HCT116 (cell line): ENCODE measurements around the gene SBF2. TPM values are rescaled to one million over a fixed set of nuclear protein-coding genes. Genes with fewer than 3 reads are reported as not detected.

Experiments
- ATAC-seq: fragments of 200-7000 bp; cut with Tn5 transposase; 2 replicates; pipeline ENCODE4 v1.9.1; 2020; ENCODE audit warnings: mild to moderate bottlenecking, moderate library complexity
- BruUV-seq: library from RNA; stranded (reverse); fragments of 400-500 nt; replicated peaks from 2 replicates; lab custom pipeline; 2021; lab: Mats Ljungman, UMichigan
- CTCF ChIA-PET: fragments of 300-600 bp; sonication (Branson Sonifier 250); formaldehyde crosslinking; loops from one replicate; lab custom pipeline; 2021; ENCODE audit warnings: antibody characterized with exemption; lab: Charles Lee
- POLR2A ChIA-PET: fragments of 300-600, 350-600 bp; sonication (Branson Sonifier 250); formaldehyde crosslinking; loops from one replicate; lab custom pipeline; 2021; ENCODE audit warnings: antibody characterized with exemption; lab: Charles Lee
- RAD21 ChIA-PET, 2 experiments: fragments of 300-600 bp; sonication (Branson Sonifier 250); formaldehyde crosslinking; loops; one replicate each; lab custom pipeline; 2023; ENCODE audit warnings: low total read pairs in 2 of 2; ENCODE audit not compliant: uncharacterized antibody in 2 of 2, unreplicated experiment in 2 of 2, low non-redundant PET in 1 of 2; lab: Charles Lee
- DNase-seq: peaks from one replicate; pipeline ENCODE4 v3.0.0-alpha.2; 2010; ENCODE audit warnings: low read depth, low spot score
- H2AFZ ChIP-seq: fragments of 200-600 bp; shearing (Covaris generic), sonication (generic); 2 replicates; pipeline ENCODE4 v1.6.1; 2017; ENCODE audit warnings: low read depth, mixed run types, mixed read lengths, antibody characterized with exemption, low read length; ENCODE audit not compliant: poor library complexity, severe bottlenecking
- H3K27ac ChIP-seq: 2 replicates; pipeline ENCODE4 v1.5.1; 2012; ENCODE audit warnings: low read depth, low read length
- H3K27me3 ChIP-seq: fragments of 200-600 bp; sonication (generic); 2 replicates; pipeline ENCODE4 v1.6.1; 2016; ENCODE audit warnings: mixed run types, low read length, mixed read lengths; ENCODE audit not compliant: insufficient read depth
- H3K36me3 ChIP-seq, 2 experiments: fragments of 200-500 bp in 1 of 2; fragments of 200-600 bp in 1 of 2; sonication (Bioruptor generic) in 1 of 2; sonication (generic) in 1 of 2; 2 replicates each; pipeline versions ENCODE4 v1.5.1 to v1.6.1; 2014 to 2016; ENCODE audit warnings: low read length in 2 of 2, inconsistent platforms in 1 of 2, mixed read lengths in 1 of 2, mixed run types in 1 of 2; ENCODE audit not compliant: insufficient read depth in 2 of 2, control insufficient read depth in 1 of 2
- H3K4me1 ChIP-seq, 2 experiments: fragments of 200-600 bp in 1 of 2; sonication (generic) in 1 of 2; 2 replicates each; pipeline versions ENCODE4 v1.5.1 to v1.6.1; 2012 to 2017; ENCODE audit warnings: low read length in 2 of 2, inconsistent platforms in 1 of 2, mild to moderate bottlenecking in 1 of 2, mixed read lengths in 1 of 2, mixed run types in 1 of 2, moderate library complexity in 1 of 2; ENCODE audit not compliant: insufficient read depth in 2 of 2, control insufficient read depth in 1 of 2
- H3K4me2 ChIP-seq: fragments of 200-600 bp; sonication (generic); 2 replicates; pipeline ENCODE4 v1.6.1; 2017; ENCODE audit warnings: mixed run types, low read length, mixed read lengths
- H3K4me3 ChIP-seq, 2 experiments: fragments of 200-600 bp in 1 of 2; sonication (generic) in 1 of 2; replicated peaks in 1 of 2; 2 replicates each; pipeline ENCODE4 v1.5.1; 2011 to 2016; ENCODE audit warnings: low read length in 2 of 2, control low read depth in 1 of 2, low read depth in 1 of 2, mild to moderate bottlenecking in 1 of 2, mixed read lengths in 1 of 2, mixed run types in 1 of 2
- H3K79me2 ChIP-seq: fragments of 200-600 bp; sonication (generic); 2 replicates; pipeline ENCODE4 v1.6.1; 2017; ENCODE audit warnings: mild to moderate bottlenecking, mixed run types, low read length, moderate library complexity, mixed read lengths; ENCODE audit not compliant: insufficient read depth
- H3K9ac ChIP-seq: fragments of 200-600 bp; sonication (generic); 2 replicates; pipeline ENCODE4 v1.6.1; 2016; ENCODE audit warnings: low read length, mixed read lengths
- H3K9me2 ChIP-seq: fragments of 200-600 bp; sonication (generic), shearing (Covaris generic); 2 replicates; pipeline ENCODE4 v1.6.1; 2017; ENCODE audit warnings: mixed run types, mild to moderate bottlenecking, moderate library complexity; ENCODE audit not compliant: insufficient read depth
- H3K9me3 ChIP-seq, 2 experiments: fragments of 200-500 bp in 1 of 2; fragments of 200-600 bp in 1 of 2; sonication (Bioruptor generic) in 1 of 2; sonication (generic) in 1 of 2; 2 replicates each; pipeline ENCODE4 v1.6.1; 2014 to 2017; ENCODE audit warnings: low read length in 2 of 2, mixed read lengths in 2 of 2, inconsistent platforms in 1 of 2, low read depth in 1 of 2, mild to moderate bottlenecking in 1 of 2, mixed run types in 1 of 2, moderate library complexity in 1 of 2; ENCODE audit not compliant: control insufficient read depth in 1 of 2, insufficient read depth in 1 of 2
- H4K20me1 ChIP-seq: fragments of 200-600 bp; sonication (generic), shearing (Covaris generic); 2 replicates; pipeline ENCODE4 v1.6.1; 2017; ENCODE audit warnings: mixed run types, mild to moderate bottlenecking, moderate library complexity; ENCODE audit not compliant: insufficient read depth
- CTCF ChIP-seq, 3 experiments: fragments of 200-600 bp in 1 of 3; sonication (generic) in 1 of 3; IDR thresholded peaks in 2 of 3; conservative IDR thresholded peaks in 1 of 3; 2 replicates each; pipeline ENCODE4 v1.5.1; 2012 to 2017; ENCODE audit warnings: low read depth in 2 of 3, low read length in 2 of 3, antibody characterized with exemption in 1 of 3, borderline replicate concordance in 1 of 3, control low read depth in 1 of 3, mild to moderate bottlenecking in 1 of 3, mixed read lengths in 1 of 3, mixed run types in 1 of 3, moderate library complexity in 1 of 3; ENCODE audit not compliant: insufficient read depth in 1 of 3
- EGR1 ChIP-seq: IDR thresholded peaks from 2 replicates; pipeline ENCODE4 v1.6.1; 2012; ENCODE audit warnings: low read depth
- EZH2 ChIP-seq: fragments of 200-600 bp; sonication (generic); IDR thresholded peaks from 2 replicates; pipeline ENCODE4 v1.6.1; 2017; ENCODE audit warnings: antibody characterized with exemption, mixed run types
- EZH2phosphoT487 ChIP-seq: fragments of 200-600 bp; IDR thresholded peaks from 2 replicates; pipeline ENCODE4 v1.6.1; 2018; ENCODE audit warnings: antibody characterized with exemption, borderline replicate concordance
- FOSL1 ChIP-seq: IDR thresholded peaks from 2 replicates; pipeline ENCODE4 v1.6.1; 2012; ENCODE audit warnings: low read depth
- JUND ChIP-seq: IDR thresholded peaks from 2 replicates; pipeline ENCODE4 v1.6.1; 2012
- POLR2A ChIP-seq: IDR thresholded peaks from 2 replicates; pipeline ENCODE4 v1.7.0; 2011; ENCODE audit warnings: borderline replicate concordance; ENCODE audit not compliant: insufficient read depth, insufficient read length; ENCODE audit errors: extremely low read depth
- POLR2AphosphoS5 ChIP-seq: IDR thresholded peaks from 2 replicates; pipeline ENCODE4 v1.6.1; 2011; ENCODE audit warnings: mild to moderate bottlenecking, low read depth, low read length, moderate library complexity
- RAD21 ChIP-seq: IDR thresholded peaks from 2 replicates; pipeline ENCODE4 v1.6.1; 2012; ENCODE audit warnings: low read depth, mild to moderate bottlenecking
- TCF7L2 ChIP-seq: IDR thresholded peaks from 2 replicates; pipeline ENCODE4 v1.7.0; 2011; ENCODE audit warnings: borderline replicate concordance, inconsistent platforms; ENCODE audit not compliant: insufficient read depth, insufficient read length; ENCODE audit errors: extremely low read depth
- YY1 ChIP-seq: IDR thresholded peaks from 2 replicates; pipeline ENCODE4 v1.6.1; 2011; ENCODE audit warnings: low read length, low read depth, moderate library complexity, mild to moderate bottlenecking; ENCODE audit not compliant: insufficient replicate concordance; ENCODE audit errors: extremely low read depth
- intact Hi-C: fragments of 100-400 bp; cut with micrococcal nuclease; formaldehyde crosslinking; loops from 2 replicates; pipeline ENCODE4 v1.10.0; 2022
- total RNA-seq: library from RNA; stranded (reverse); gene quantifications from one replicate; pipeline ENCODE4 v1.2.1, GENCODE V29; 2021; ENCODE audit not compliant: unreplicated experiment
- TF ChIP-seq, protein P1 (sequence below): IDR thresholded peaks from 2 replicates; pipeline ENCODE4 v1.6.1; 2012
- TF ChIP-seq, protein P2 (sequence below): IDR thresholded peaks from 2 replicates; pipeline ENCODE4 v1.6.1; 2011; ENCODE audit warnings: mild to moderate bottlenecking, low read length, moderate library complexity; ENCODE audit not compliant: insufficient replicate concordance; ENCODE audit errors: extremely low read depth
- TF ChIP-seq, protein P3 (sequence below): IDR thresholded peaks from 2 replicates; pipeline ENCODE4 v1.6.1; 2012
- TF ChIP-seq, protein P4 (sequence below): IDR thresholded peaks from 2 replicates; pipeline ENCODE4 v1.6.1; 2012; ENCODE audit warnings: low read depth

The SBF2 gene
- total RNA-seq, 1 experiment from 2014 or later: 35.0 TPM

GRCh38 chr11:9953994-9954626 is 339.9 kb downstream of the SBF2 start (continued):
- TF ChIP-seq CTCF (IDR thresholded peaks at IDR 0.05 in 2 of 3, conservative IDR thresholded peaks at IDR 0.05 in 1 of 3; ENCODE audit: borderline replicate concordance in 1 of 3, insufficient read depth in 1 of 3, low read depth in 2 of 3, low read length in 2 of 3): no peak
- no peak for TF ChIP-seq FOSL1
- TF ChIP-seq, all 23 proteins: peak for 0

DNA sequence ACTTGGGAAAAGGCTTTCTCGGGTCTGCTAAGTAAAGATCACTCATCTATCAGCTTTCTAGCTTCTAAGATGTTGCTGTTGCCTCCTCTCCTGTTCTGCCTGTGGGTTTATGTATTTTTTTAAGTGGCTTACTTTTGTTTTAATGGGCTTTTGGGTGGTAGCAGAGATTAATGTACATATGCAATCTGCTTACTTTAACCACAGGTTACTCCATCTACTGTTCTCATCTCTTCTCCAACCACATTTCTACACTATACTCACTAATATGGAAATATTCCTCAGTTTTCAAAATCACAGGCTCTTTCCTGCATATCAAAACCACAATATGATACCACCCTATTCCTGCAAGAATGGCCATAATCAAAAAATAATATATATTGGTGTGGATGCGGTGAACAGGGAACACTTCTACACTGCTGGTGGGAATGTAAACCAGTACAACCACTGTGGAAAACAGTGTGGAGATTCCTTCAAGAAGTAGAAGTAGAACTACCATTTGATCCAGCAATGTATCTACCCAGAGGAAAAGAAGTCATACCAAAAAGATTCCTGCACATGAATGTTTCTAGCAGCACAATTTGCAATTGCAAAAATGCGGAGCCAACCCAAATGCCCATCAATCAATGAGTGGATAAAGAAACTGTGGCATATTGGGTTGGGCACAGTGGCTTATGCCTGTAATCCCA is 341.4 kb downstream of the SBF2 start:
- no peak overlapping the region for H3K4me3 ChIP-seq
- H3K9ac ChIP-seq: no peak overlapping the region
- no peaks in the 10 kb centered on the region for H3K27me3 ChIP-seq
- H4K20me1 ChIP-seq: no peaks in the 10 kb centered on the region
- no peaks in the 10 kb centered on the region for H3K9me3 ChIP-seq
- ATAC-seq: no peak
- H2AFZ ChIP-seq: no peak overlapping the region
- RAD21 ChIA-PET: no interaction called here
- no peaks in the 10 kb centered on the region for H3K36me3 ChIP-seq
- CTCF ChIA-PET: no interaction called here
- no peaks in the 10 kb centered on the region for H3K79me2 ChIP-seq
- BruUV-seq: no TSS peak
- H3K9me2 ChIP-seq: no peaks in the 10 kb centered on the region
- no peak overlapping the region for H3K27ac ChIP-seq
- H3K4me1 ChIP-seq: no peaks in the 10 kb centered on the region
- POLR2A ChIA-PET: no interaction called here
- H3K4me2 ChIP-seq: no peak overlapping the region
- no peak for DNase-seq
- intact Hi-C loops: no loop called here
- TF ChIP-seq EZH2phosphoT487 (no peak), RAD21 (no peak), EZH2 (no peak), POLR2AphosphoS5 (no peak), YY1 (no peak), EGR1 (no peak), POLR2A (no peak), TCF7L2 (no peak), JUND (no peak)
- TF ChIP-seq, protein P1, sequence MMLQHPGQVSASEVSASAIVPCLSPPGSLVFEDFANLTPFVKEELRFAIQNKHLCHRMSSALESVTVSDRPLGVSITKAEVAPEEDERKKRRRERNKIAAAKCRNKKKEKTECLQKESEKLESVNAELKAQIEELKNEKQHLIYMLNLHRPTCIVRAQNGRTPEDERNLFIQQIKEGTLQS: no peak
- TF ChIP-seq, protein P2, sequence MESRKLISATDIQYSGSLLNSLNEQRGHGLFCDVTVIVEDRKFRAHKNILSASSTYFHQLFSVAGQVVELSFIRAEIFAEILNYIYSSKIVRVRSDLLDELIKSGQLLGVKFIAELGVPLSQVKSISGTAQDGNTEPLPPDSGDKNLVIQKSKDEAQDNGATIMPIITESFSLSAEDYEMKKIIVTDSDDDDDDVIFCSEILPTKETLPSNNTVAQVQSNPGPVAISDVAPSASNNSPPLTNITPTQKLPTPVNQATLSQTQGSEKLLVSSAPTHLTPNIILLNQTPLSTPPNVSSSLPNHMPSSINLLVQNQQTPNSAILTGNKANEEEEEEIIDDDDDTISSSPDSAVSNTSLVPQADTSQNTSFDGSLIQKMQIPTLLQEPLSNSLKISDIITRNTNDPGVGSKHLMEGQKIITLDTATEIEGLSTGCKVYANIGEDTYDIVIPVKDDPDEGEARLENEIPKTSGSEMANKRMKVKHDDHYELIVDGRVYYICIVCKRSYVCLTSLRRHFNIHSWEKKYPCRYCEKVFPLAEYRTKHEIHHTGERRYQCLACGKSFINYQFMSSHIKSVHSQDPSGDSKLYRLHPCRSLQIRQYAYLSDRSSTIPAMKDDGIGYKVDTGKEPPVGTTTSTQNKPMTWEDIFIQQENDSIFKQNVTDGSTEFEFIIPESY: no peak
- TF ChIP-seq, protein P3, sequence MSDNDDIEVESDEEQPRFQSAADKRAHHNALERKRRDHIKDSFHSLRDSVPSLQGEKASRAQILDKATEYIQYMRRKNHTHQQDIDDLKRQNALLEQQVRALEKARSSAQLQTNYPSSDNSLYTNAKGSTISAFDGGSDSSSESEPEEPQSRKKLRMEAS: no peak
- TF ChIP-seq, protein P4, sequence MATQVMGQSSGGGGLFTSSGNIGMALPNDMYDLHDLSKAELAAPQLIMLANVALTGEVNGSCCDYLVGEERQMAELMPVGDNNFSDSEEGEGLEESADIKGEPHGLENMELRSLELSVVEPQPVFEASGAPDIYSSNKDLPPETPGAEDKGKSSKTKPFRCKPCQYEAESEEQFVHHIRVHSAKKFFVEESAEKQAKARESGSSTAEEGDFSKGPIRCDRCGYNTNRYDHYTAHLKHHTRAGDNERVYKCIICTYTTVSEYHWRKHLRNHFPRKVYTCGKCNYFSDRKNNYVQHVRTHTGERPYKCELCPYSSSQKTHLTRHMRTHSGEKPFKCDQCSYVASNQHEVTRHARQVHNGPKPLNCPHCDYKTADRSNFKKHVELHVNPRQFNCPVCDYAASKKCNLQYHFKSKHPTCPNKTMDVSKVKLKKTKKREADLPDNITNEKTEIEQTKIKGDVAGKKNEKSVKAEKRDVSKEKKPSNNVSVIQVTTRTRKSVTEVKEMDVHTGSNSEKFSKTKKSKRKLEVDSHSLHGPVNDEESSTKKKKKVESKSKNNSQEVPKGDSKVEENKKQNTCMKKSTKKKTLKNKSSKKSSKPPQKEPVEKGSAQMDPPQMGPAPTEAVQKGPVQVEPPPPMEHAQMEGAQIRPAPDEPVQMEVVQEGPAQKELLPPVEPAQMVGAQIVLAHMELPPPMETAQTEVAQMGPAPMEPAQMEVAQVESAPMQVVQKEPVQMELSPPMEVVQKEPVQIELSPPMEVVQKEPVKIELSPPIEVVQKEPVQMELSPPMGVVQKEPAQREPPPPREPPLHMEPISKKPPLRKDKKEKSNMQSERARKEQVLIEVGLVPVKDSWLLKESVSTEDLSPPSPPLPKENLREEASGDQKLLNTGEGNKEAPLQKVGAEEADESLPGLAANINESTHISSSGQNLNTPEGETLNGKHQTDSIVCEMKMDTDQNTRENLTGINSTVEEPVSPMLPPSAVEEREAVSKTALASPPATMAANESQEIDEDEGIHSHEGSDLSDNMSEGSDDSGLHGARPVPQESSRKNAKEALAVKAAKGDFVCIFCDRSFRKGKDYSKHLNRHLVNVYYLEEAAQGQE: no peak
